AG09319 (cell line): ENCODE data around the gene TAF11L10.
"Not testable (repeated sequence)": the region's sequence is repeated elsewhere in the genome, so short reads cannot be mapped to it uniquely, and the experiment has no call there.

Experiments used
- DNase-seq: peaks from one replicate; pipeline ENCODE4 v3.0.0-alpha.2; 2010; ENCODE audit warnings: low read depth; ENCODE audit errors: extremely low read depth
- TF ChIP-seq, protein P1 (sequence below): IDR thresholded peaks from 2 replicates; pipeline ENCODE4 v1.5.1; 2011; ENCODE audit warnings: low read depth, mild to moderate bottlenecking, inconsistent platforms, low read length, moderate library complexity

TAF11L10 gene

DNA sequence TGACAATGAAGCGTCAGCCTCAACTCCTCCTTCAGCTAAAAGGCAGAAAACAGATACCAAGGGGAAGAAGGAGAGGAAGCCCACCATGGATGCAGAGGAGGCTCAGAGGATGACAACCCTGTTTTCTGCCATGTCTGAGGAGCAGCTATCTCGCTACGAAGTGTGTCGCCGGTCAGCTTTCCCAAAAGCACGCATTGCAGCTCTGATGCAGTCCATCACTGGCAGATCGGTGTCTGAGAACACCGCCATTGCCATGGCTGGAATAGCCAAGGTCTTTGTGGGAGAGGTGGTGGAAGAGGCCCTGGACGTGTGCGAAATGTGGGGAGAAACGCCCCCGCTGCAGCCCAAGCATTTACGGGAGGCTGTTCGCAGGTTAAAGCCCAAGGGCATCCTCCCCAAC is 7.3 kb upstream of the TAF11L10 start:
- DNase-seq, result no peak
- TF ChIP-seq, protein P1, sequence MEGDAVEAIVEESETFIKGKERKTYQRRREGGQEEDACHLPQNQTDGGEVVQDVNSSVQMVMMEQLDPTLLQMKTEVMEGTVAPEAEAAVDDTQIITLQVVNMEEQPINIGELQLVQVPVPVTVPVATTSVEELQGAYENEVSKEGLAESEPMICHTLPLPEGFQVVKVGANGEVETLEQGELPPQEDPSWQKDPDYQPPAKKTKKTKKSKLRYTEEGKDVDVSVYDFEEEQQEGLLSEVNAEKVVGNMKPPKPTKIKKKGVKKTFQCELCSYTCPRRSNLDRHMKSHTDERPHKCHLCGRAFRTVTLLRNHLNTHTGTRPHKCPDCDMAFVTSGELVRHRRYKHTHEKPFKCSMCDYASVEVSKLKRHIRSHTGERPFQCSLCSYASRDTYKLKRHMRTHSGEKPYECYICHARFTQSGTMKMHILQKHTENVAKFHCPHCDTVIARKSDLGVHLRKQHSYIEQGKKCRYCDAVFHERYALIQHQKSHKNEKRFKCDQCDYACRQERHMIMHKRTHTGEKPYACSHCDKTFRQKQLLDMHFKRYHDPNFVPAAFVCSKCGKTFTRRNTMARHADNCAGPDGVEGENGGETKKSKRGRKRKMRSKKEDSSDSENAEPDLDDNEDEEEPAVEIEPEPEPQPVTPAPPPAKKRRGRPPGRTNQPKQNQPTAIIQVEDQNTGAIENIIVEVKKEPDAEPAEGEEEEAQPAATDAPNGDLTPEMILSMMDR, result no peak

DNA sequence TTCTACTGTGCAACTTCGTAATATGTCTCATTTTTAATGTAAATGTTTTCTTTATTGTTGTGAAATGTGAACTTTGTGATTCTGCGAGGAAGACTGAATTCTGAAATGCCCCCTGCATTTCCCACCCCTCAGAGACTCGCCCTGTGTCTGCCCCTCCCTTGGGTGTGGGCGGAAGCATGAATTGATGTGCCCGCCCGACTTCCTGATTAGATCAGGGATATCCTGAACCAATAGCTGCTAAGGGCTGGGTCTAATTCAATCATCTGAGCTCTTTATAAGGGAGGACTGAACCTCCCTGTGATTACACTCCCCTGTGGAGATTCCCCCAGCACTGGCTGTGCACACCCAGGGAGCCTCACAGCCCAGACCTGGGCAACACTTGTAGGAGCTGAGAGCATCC is 6.3 kb upstream of the TAF11L10 start, which contains the start of gene TAF11L11:
TAF11L11 (plus strand) TSS at position 304 of the 400 bp plus-strand sequence.
- not testable (repeated sequence) for DNase-seq

DNA sequence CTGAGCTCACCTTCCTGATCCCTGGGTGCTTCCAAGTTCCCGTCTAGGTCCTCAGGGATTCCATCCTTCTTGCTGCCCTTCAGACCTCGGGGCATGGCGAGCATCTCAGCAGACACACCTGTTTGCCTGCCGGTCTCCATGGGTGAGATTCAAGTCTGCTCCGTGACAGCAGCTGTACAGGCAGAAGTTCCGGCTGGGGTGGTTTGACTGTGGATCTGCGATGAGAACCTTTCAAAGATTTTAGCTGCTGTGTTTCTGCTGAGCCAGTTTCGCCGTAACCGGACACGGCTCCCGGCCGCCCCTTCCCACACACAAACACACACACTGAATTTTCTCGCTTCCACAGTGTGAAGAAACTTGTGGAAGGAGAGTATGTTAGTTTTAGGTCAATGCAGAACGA is 3.4 kb downstream of the TAF11L10 start, which contains the start of gene TAF11L9:
TAF11L9 (minus strand) TSS at position 140 of the 400 bp plus-strand sequence.
- DNase-seq, result not testable (repeated sequence)

DNA sequence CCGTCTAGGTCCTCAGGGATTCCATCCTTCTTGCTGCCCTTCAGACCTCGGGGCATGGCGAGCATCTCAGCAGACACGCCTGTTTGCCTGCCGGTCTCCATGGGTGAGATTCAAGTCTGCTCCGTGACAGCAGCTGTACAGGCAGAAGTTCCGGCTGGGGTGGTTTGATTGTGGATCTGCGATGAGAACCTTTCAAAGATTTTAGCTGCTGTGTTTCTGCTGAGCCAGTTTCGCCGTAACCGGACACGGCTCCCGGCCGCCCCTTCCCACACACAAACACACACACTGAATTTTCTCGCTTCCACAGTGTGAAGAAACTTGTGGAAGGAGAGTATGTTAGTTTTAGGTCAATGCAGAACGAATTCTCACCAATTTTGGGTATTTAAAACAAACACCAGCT is 6.8 kb downstream of the TAF11L10 start, which contains the start of gene TAF11L8:
TAF11L8 (minus strand) TSS at position 101 of the 400 bp plus-strand sequence.
- not testable (repeated sequence) for DNase-seq

DNA sequence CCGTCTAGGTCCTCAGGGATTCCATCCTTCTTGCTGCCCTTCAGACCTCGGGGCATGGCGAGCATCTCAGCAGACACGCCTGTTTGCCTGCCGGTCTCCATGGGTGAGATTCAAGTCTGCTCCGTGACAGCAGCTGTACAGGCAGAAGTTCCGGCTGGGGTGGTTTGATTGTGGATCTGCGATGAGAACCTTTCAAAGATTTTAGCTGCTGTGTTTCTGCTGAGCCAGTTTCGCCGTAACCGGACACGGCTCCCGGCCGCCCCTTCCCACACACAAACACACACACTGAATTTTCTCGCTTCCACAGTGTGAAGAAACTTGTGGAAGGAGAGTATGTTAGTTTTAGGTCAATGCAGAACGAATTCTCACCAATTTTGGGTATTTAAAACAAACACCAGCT is 12.0 kb downstream of the TAF11L10 start, which contains the start of gene TAF11L7:
TAF11L7 (minus strand) TSS at position 101 of the 400 bp plus-strand sequence.
- not testable (repeated sequence) for DNase-seq
